GM12892 (cell line): ENCODE results near the gene TXNDC15.

ENCODE experiments used
- POLR2A ChIP-seq: IDR thresholded peaks from 2 replicates; pipeline ENCODE4 v1.6.1; 2011; ENCODE audit warnings: low read depth, low read length, control low read depth
- POLR2AphosphoS5 ChIP-seq: IDR thresholded peaks from 2 replicates; pipeline ENCODE4 v1.6.1; 2011; ENCODE audit warnings: low read depth, low read length, control low read depth
- TAF1 ChIP-seq: IDR thresholded peaks from 2 replicates; pipeline ENCODE4 v1.6.1; 2011; ENCODE audit warnings: low read depth, mild to moderate bottlenecking, control low read depth, low read length, borderline replicate concordance

DNA sequence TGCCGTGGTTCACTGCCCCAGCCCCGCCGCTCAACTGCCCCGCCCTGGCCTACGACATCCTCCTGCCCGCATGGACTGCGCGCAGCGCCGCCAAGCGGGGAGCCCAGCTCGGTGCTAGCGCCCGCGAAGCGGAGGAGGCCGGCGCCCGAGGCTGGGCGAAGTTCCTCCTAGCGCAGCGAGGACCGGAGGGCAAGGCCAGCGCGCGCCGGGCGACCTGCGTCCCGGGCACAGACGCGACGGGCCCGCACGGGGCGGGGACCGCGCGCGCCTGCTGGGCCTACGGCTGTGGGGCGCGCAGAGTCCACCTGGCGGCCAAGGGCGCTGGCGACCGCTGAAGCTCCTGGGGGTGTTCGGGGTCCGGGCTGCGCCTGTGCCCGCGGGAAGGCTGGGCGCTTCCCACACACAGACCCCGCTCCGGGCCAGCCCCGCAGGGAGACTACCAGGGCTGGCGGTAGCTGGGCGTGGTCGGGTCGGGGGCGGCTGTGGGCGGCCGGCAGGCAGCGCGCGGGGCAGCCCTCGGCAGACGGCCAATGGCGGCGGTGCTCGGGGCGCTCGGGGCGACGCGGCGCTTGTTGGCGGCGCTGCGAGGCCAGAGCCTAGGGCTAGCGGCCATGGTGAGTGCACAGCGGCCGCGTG, 30.6 kb downstream of the TXNDC15 start, which contains the start of gene PCBD2:
- TF ChIP-seq POLR2AphosphoS5 (0 out of 2 replicates have a peak, but pooled peaks have one; percentile 62), POLR2A (peak; percentile 78; the same call in 1 of the 2 replicates), TAF1 (no peak; the same call in 1 of the 2 replicates)
